Stimulated activated effector memory CD8-positive, alpha-beta T cell treated with anti-CD3 and anti-CD28 coated beads, Interleukin-12 subunit alpha, Interleukin-12 subunit beta, amount 100 ng/mL, for 72 hours (primary cell): ENCODE measurements around the gene IMPG1.

Experiments
- ATAC-seq: fragments of 150-1000 bp; cut with Tn5 transposase; 2 replicates; pipeline ENCODE4 v1.10.0; 2021
- DNase-seq, 2 donors: peaks; one replicate each; pipeline ENCODE4 v3.0.0; 2021 to 2022; ENCODE audit warnings: low spot score in 2 of 2
- H3K27ac Mint-ChIP-seq: one replicate; pipeline ENCODE4 v1.8.0; 2022; ENCODE audit warnings: mild to moderate bottlenecking, mixed read lengths
- H3K36me3 Mint-ChIP-seq: one replicate; pipeline ENCODE4 v1.8.0; 2022; ENCODE audit warnings: mild to moderate bottlenecking, mixed read lengths
- H3K4me1 Mint-ChIP-seq: one replicate; pipeline ENCODE4 v1.8.0; 2022; ENCODE audit warnings: mixed read lengths
- H3K4me3 Mint-ChIP-seq: one replicate; pipeline ENCODE4 v1.8.0; 2022; ENCODE audit warnings: mild to moderate bottlenecking, mixed read lengths
- H3K9me3 Mint-ChIP-seq: one replicate; pipeline ENCODE4 v1.8.0; 2022; ENCODE audit warnings: mixed read lengths

IMPG1 gene

GRCh38 chr6:75993236-75994162, 79.0 kb downstream of the IMPG1 start:
- Mint-ChIP-seq H3K4me3 (no peak overlapping the region), H3K9me3 (peaks cover 8% of the 10 kb centered on the region), H3K27ac (no peak overlapping the region), H3K36me3 (no peaks in the 10 kb centered on the region), H3K4me1 (no peaks in the 10 kb centered on the region)
- ATAC-seq = no peak
- DNase-seq = no peak

GRCh38 chr6:75991941-75992340, 80.5 kb downstream of the IMPG1 start:
- Mint-ChIP-seq H3K4me1 (no peaks in the 10 kb centered on the region), H3K4me3 (no peak overlapping the region), H3K27ac (no peak overlapping the region), H3K36me3 (no peaks in the 10 kb centered on the region), H3K9me3 (peaks cover 8% of the 10 kb centered on the region)
- DNase-seq (no peak), ATAC-seq (no peak)

- DNase-seq (no peak), ATAC-seq (no peak)
These were observed 85.5 kb downstream of the IMPG1 start for GRCh38 chr6:75986935-75987334.

GRCh38 chr6:75975904-75976303, 96.6 kb downstream of the IMPG1 start:
- no peak for DNase-seq
- H3K4me3 Mint-ChIP-seq = no peak overlapping the region
- no peaks in the 10 kb centered on the region for H3K9me3 Mint-ChIP-seq
- H3K4me1 Mint-ChIP-seq = no peaks in the 10 kb centered on the region
- H3K27ac Mint-ChIP-seq = no peak overlapping the region
- no peak for ATAC-seq
- peaks cover 4% of the 10 kb centered on the region for H3K36me3 Mint-ChIP-seq

More at GRCh38 chr6:75986935-75987334, 85.5 kb downstream of the IMPG1 start:
- no peak overlapping the region for H3K27ac Mint-ChIP-seq
- H3K36me3 Mint-ChIP-seq = no peaks in the 10 kb centered on the region
- peaks cover 5% of the 10 kb centered on the region for H3K9me3 Mint-ChIP-seq
- no peaks in the 10 kb centered on the region for H3K4me1 Mint-ChIP-seq
- no peak overlapping the region for H3K4me3 Mint-ChIP-seq

GRCh38 chr6:75970093-75970492, 102.4 kb downstream of the IMPG1 start:
- no peak for DNase-seq
- no peak for ATAC-seq
- peaks cover 4% of the 10 kb centered on the region for H3K36me3 Mint-ChIP-seq
- H3K27ac Mint-ChIP-seq = no peak overlapping the region
- no peaks in the 10 kb centered on the region for H3K9me3 Mint-ChIP-seq
- no peaks in the 10 kb centered on the region for H3K4me1 Mint-ChIP-seq
- H3K4me3 Mint-ChIP-seq = no peak overlapping the region

- no peak overlapping the region for H3K27ac Mint-ChIP-seq
- no peaks in the 10 kb centered on the region for H3K4me1 Mint-ChIP-seq
- H3K4me3 Mint-ChIP-seq = no peak overlapping the region
- no peak for ATAC-seq
- H3K36me3 Mint-ChIP-seq = no peaks in the 10 kb centered on the region
- no peaks in the 10 kb centered on the region for H3K9me3 Mint-ChIP-seq
- no peak for DNase-seq
These were observed 104.3 kb downstream of the IMPG1 start for GRCh38 chr6:75968143-75968542.

- ATAC-seq = no peak
- Mint-ChIP-seq H3K4me1 (no peaks in the 10 kb centered on the region), H3K27ac (no peak overlapping the region), H3K36me3 (no peaks in the 10 kb centered on the region), H3K9me3 (no peaks in the 10 kb centered on the region), H3K4me3 (no peak overlapping the region)
- DNase-seq = no peak
These were observed 108.9 kb downstream of the IMPG1 start for GRCh38 chr6:75963569-75963968.

- no peaks in the 10 kb centered on the region for H3K4me1 Mint-ChIP-seq
- H3K4me3 Mint-ChIP-seq = no peak overlapping the region
- DNase-seq (no peak), ATAC-seq (no peak)
- H3K27ac Mint-ChIP-seq = no peak overlapping the region
- no peaks in the 10 kb centered on the region for H3K9me3 Mint-ChIP-seq
- no peaks in the 10 kb centered on the region for H3K36me3 Mint-ChIP-seq
These were observed 120.3 kb downstream of the IMPG1 start for GRCh38 chr6:75952128-75952527.

GRCh38 chr6:75947935-75948334, 124.5 kb downstream of the IMPG1 start:
- H3K36me3 Mint-ChIP-seq = no peaks in the 10 kb centered on the region
- DNase-seq = no peak
- no peak overlapping the region for H3K4me3 Mint-ChIP-seq
- no peaks in the 10 kb centered on the region for H3K4me1 Mint-ChIP-seq
- ATAC-seq = no peak
- no peak overlapping the region for H3K27ac Mint-ChIP-seq
- no peaks in the 10 kb centered on the region for H3K9me3 Mint-ChIP-seq

GRCh38 chr6:75946146-75946831, 126.2 kb downstream of the IMPG1 start:
- Mint-ChIP-seq H3K4me1 (no peaks in the 10 kb centered on the region), H3K4me3 (no peak overlapping the region), H3K9me3 (no peaks in the 10 kb centered on the region), H3K36me3 (no peaks in the 10 kb centered on the region), H3K27ac (no peak overlapping the region)
- DNase-seq (no peak), ATAC-seq (no peak)

- no peaks in the 10 kb centered on the region for H3K4me1 Mint-ChIP-seq
- H3K9me3 Mint-ChIP-seq = peaks cover 3% of the 10 kb centered on the region
- no peaks in the 10 kb centered on the region for H3K36me3 Mint-ChIP-seq
- DNase-seq (no peak), ATAC-seq (no peak)
- no peak overlapping the region for H3K27ac Mint-ChIP-seq
- no peak overlapping the region for H3K4me3 Mint-ChIP-seq
These were observed 129.1 kb downstream of the IMPG1 start for GRCh38 chr6:75943381-75943780.

- Mint-ChIP-seq H3K4me3 (no peak overlapping the region), H3K4me1 (no peaks in the 10 kb centered on the region), H3K9me3 (peaks cover 3% of the 10 kb centered on the region), H3K36me3 (no peaks in the 10 kb centered on the region), H3K27ac (no peak overlapping the region)
- DNase-seq (no peak), ATAC-seq (no peak)
These were observed 131.0 kb downstream of the IMPG1 start for GRCh38 chr6:75941509-75941908.

- ATAC-seq = no peak
- Mint-ChIP-seq H3K27ac (no peak overlapping the region), H3K4me1 (no peaks in the 10 kb centered on the region), H3K4me3 (no peak overlapping the region), H3K9me3 (peaks cover 3% of the 10 kb centered on the region), H3K36me3 (no peaks in the 10 kb centered on the region)
- DNase-seq = no peak
These were observed 131.9 kb downstream of the IMPG1 start for GRCh38 chr6:75940564-75940963.

GRCh38 chr6:75937846-75938245, 134.6 kb downstream of the IMPG1 start:
- Mint-ChIP-seq H3K4me1 (peaks cover 12% of the 10 kb centered on the region), H3K36me3 (no peaks in the 10 kb centered on the region), H3K9me3 (peaks cover 3% of the 10 kb centered on the region), H3K27ac (no peak overlapping the region), H3K4me3 (no peak overlapping the region)
- DNase-seq = no peak
- ATAC-seq = no peak

GRCh38 chr6:75936682-75937081, 135.8 kb downstream of the IMPG1 start:
- Mint-ChIP-seq H3K36me3 (no peaks in the 10 kb centered on the region), H3K9me3 (peaks cover 3% of the 10 kb centered on the region), H3K27ac (peak overlapping the region; percentile 10), H3K4me3 (no peak overlapping the region), H3K4me1 (peaks cover 12% of the 10 kb centered on the region)
- ATAC-seq = no peak
- DNase-seq = no peak

GRCh38 chr6:75935473-75935793, 137.0 kb downstream of the IMPG1 start:
- ATAC-seq (no peak), DNase-seq (no peak)
- Mint-ChIP-seq H3K27ac (no peak overlapping the region), H3K4me3 (peak overlapping the region; percentile 57), H3K36me3 (no peaks in the 10 kb centered on the region), H3K9me3 (peaks cover 3% of the 10 kb centered on the region), H3K4me1 (peaks cover 12% of the 10 kb centered on the region)
